Endothelial cell of umbilical vein (primary cell): Measurements from ENCODE around the gene A3GALT2. TPM values are rescaled to one million over a fixed set of nuclear protein-coding genes. Genes with fewer than 3 reads are reported as not detected.
A peak's percentile ranks its signal among the peaks of the same experiment; 100 is the strongest.

Experiments
- BruUV-seq: library from RNA; stranded (reverse); fragments of 400-500 nt; replicated peaks from 2 replicates; lab custom pipeline; 2021; lab: Mats Ljungman, UMichigan
- CTCF ChIA-PET: fragments of 300-600, 350-600 bp; sonication (Branson Sonifier 250); formaldehyde crosslinking; loops from one replicate; lab custom pipeline; 2021; ENCODE audit warnings: antibody characterized with exemption, inconsistent platforms; lab: Charles Lee
- POLR2A ChIA-PET: fragments of 300-600, 350-600 bp; sonication (Branson Sonifier 250); formaldehyde crosslinking; loops from one replicate; lab custom pipeline; 2021; ENCODE audit warnings: antibody characterized with exemption, inconsistent platforms; lab: Charles Lee
- DNase-seq: peaks from one replicate; pipeline ENCODE4 v3.0.0-alpha.2; 2011; ENCODE audit warnings: low read depth, low spot score
- FAIRE-seq: peaks from 2 replicates; lab custom pipeline; 2011; peaks lifted over from hg19 to GRCh38; lab: Jason Lieb, UNC
- H2AFZ ChIP-seq: 2 replicates; pipeline ENCODE4 v1.6.0; 2012; ENCODE audit warnings: low read depth, low read length, control low read depth, inconsistent platforms
- H3K27ac ChIP-seq: 2 replicates; pipeline ENCODE4 v1.5.1; 2011; ENCODE audit warnings: low read depth, mild to moderate bottlenecking, control low read depth, low read length, moderate library complexity; ENCODE audit not compliant: insufficient read depth
- H3K27me3 ChIP-seq, 2 experiments: 2 replicates each; pipeline versions ENCODE4 v1.6.0 to v1.6.1; 2011; ENCODE audit warnings: low read length in 2 of 2, mixed read lengths in 1 of 2; ENCODE audit not compliant: control insufficient read depth in 2 of 2, insufficient read depth in 2 of 2
- H3K36me3 ChIP-seq, 2 experiments: 2 replicates in 1 of 2; 3 replicates in 1 of 2; pipeline ENCODE4 v1.5.1; 2011; ENCODE audit warnings: low read length in 2 of 2, mild to moderate bottlenecking in 1 of 2, moderate library complexity in 1 of 2; ENCODE audit not compliant: control insufficient read depth in 2 of 2, insufficient read depth in 2 of 2; ENCODE audit errors: extremely low read depth in 1 of 2
- H3K4me1 ChIP-seq: 3 replicates; pipeline ENCODE4 v1.5.1; 2011; ENCODE audit warnings: mild to moderate bottlenecking, low read length; ENCODE audit not compliant: control insufficient read depth, insufficient read depth; ENCODE audit errors: extremely low read depth
- H3K4me2 ChIP-seq: 2 replicates; pipeline ENCODE4 v1.6.1; 2011; ENCODE audit warnings: low read length, control low read depth, mixed read lengths; ENCODE audit not compliant: insufficient read depth
- H3K4me3 ChIP-seq, 3 experiments: fragments of 200-600 bp in 1 of 3; sonication (generic), shearing (Covaris generic) in 1 of 3; replicated peaks in 1 of 3; 2 replicates each; pipeline ENCODE4 v1.5.1; 2011 to 2016; ENCODE audit warnings: control low read depth in 3 of 3, low read length in 3 of 3, mild to moderate bottlenecking in 2 of 3, inconsistent platforms in 1 of 3, low read depth in 1 of 3, moderate library complexity in 1 of 3; ENCODE audit not compliant: insufficient read depth in 1 of 3
- H3K79me2 ChIP-seq: 2 replicates; pipeline ENCODE4 v1.6.0; 2012; ENCODE audit warnings: low read length, inconsistent platforms; ENCODE audit not compliant: control insufficient read depth, insufficient read depth
- H3K9ac ChIP-seq: replicated peaks from 2 replicates; pipeline ENCODE3; 2011; ENCODE audit warnings: low read length, control low read depth; ENCODE audit not compliant: insufficient read depth; ENCODE audit errors: extremely low read depth
- H3K9me1 ChIP-seq: replicated peaks from 3 replicates; pipeline ENCODE4 v1.6.0; 2011; ENCODE audit warnings: mild to moderate bottlenecking, low read length; ENCODE audit not compliant: control insufficient read depth, insufficient read depth; ENCODE audit errors: extremely low read depth
- H3K9me3 ChIP-seq: replicated peaks from 2 replicates; pipeline ENCODE4 v1.5.1; 2012; ENCODE audit warnings: low read length, inconsistent platforms; ENCODE audit not compliant: control insufficient read depth, insufficient read depth
- H4K20me1 ChIP-seq: replicated peaks from 2 replicates; pipeline ENCODE3; 2011; ENCODE audit warnings: mild to moderate bottlenecking, low read length; ENCODE audit not compliant: control insufficient read depth, insufficient read depth; ENCODE audit errors: extremely low read depth
- EZH2 ChIP-seq: IDR thresholded peaks from 2 replicates; pipeline ENCODE4 v1.6.1; 2012; ENCODE audit warnings: borderline replicate concordance, low read depth, mild to moderate bottlenecking, moderate library complexity, low read length, inconsistent platforms; ENCODE audit not compliant: severe bottlenecking
- FOS ChIP-seq: IDR thresholded peaks from 2 replicates; pipeline ENCODE4 v1.6.1; 2011; ENCODE audit warnings: mild to moderate bottlenecking, low read length, moderate library complexity, borderline replicate concordance; ENCODE audit not compliant: insufficient read depth
- GATA2 ChIP-seq: IDR thresholded peaks from 2 replicates; pipeline ENCODE4 v1.7.0; 2011; ENCODE audit warnings: low read depth, mild to moderate bottlenecking, moderate library complexity, mixed read lengths, low read length; ENCODE audit not compliant: insufficient read length, insufficient read depth
- JUN ChIP-seq: IDR thresholded peaks from 2 replicates; pipeline ENCODE4 v1.6.1; 2011; ENCODE audit warnings: borderline replicate concordance, low read depth; ENCODE audit not compliant: insufficient read length, insufficient read depth
- MYC ChIP-seq: IDR thresholded peaks from one replicate; pipeline ENCODE4 v1.6.1; 2011; ENCODE audit warnings: mild to moderate bottlenecking, low read depth, low read length
- POLR2A ChIP-seq: IDR thresholded peaks from 2 replicates; pipeline ENCODE4 v1.6.1; 2012; ENCODE audit warnings: low read depth, mild to moderate bottlenecking, control low read depth, low read length
- POLR2AphosphoS5 ChIP-seq: IDR thresholded peaks from 2 replicates; pipeline ENCODE4 v1.6.1; 2012; ENCODE audit warnings: low read depth, mild to moderate bottlenecking, control low read depth, low read length, moderate library complexity; ENCODE audit not compliant: insufficient read depth
- dilution Hi-C: fragments of 300-500 bp; cut with MboI; formaldehyde crosslinking; loops from one replicate; pipeline ENCODE4 v1.15.0; 2019; ENCODE audit warnings: low sequenced_read_pairs; ENCODE audit not compliant: extremely low pct_ligation_motif_present
- intact Hi-C: fragments of 100-400 bp; cut with micrococcal nuclease; formaldehyde crosslinking; loops from one replicate; pipeline ENCODE4 v1.10.0; 2022
- polyA plus RNA-seq, 4 experiments: library from polyadenylated mRNA; depleted of rRNA in 3 of 4; stranded (reverse) in 3 of 4; unstranded in 1 of 4; fragments of >200 nt; gene quantifications; 2 replicates each; pipeline versions ENCODE4 v1.2.1 to v1.2.3, GENCODE V29; 2011 to 2012; ENCODE audit warnings: missing spikeins in 1 of 4
- total RNA-seq: library from RNA; stranded (reverse); gene quantifications from 2 replicates; pipeline ENCODE4 v1.2.3, GENCODE V29; 2021
- TF ChIP-seq, protein P1 (sequence below): IDR thresholded peaks from 2 replicates; pipeline ENCODE4 v1.6.1; 2011; ENCODE audit not compliant: insufficient read depth, insufficient read length
- TF ChIP-seq, protein P2 (sequence below), 2 donors: IDR thresholded peaks; 1 replicate in 1 of 2; 2 replicates in 1 of 2; pipeline ENCODE4 v1.5.1; 2011; ENCODE audit warnings: low read length in 2 of 2, mild to moderate bottlenecking in 2 of 2, moderate library complexity in 2 of 2, control low read depth in 1 of 2, inconsistent platforms in 1 of 2, low read depth in 1 of 2; ENCODE audit not compliant: insufficient read depth in 1 of 2; ENCODE audit errors: extremely low read depth in 1 of 2

A3GALT2 gene
- total and polyA plus RNA-seq, 2 donors (not counting 3 experiments of a cell fraction or from before 2014, with no cell fraction given): not detected

DNA sequence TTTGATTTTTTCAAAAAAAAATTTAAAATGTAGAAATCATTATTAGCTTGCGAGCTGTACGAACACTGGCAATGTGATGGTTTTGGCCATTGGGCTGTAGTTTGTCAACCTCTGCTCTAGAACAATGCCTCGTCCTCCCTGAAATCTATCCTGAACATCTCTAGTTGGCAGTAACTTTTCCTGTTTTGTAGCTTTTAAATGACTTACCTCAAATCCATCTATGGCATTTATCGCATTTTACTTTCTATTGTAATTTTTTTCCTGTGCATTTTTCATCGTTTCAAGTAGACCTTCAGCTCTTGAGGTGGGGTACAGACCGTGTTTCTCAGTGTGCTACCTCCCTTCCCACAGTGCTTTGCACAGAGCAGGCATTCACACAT is 30.4 kb upstream of the A3GALT2 start:
- H3K79me2 ChIP-seq: peaks cover 31% of the 10 kb centered on the region
- no peaks in the 10 kb centered on the region for H3K36me3 ChIP-seq
- H3K9me1 ChIP-seq: no peaks in the 10 kb centered on the region
- no peaks in the 10 kb centered on the region for H4K20me1 ChIP-seq
- intact Hi-C loops: no loop called here
- no peak for TF ChIP-seq GATA2
- no peak overlapping the region for H2AFZ ChIP-seq
- H3K27me3 ChIP-seq: no peaks in the 10 kb centered on the region
- no peak overlapping the region for H3K4me2 ChIP-seq
- FAIRE-seq (no peak), DNase-seq (no peak)
- ChIA-PET POLR2A (no interaction called here), CTCF (interaction anchor here (0.7 to 2.0 kb wide), 11 partner anchors 8 to 261 kb away, joined by 3 to 9 read pairs (median 3); no protein-coding TSS in a partner anchor)
- BruUV-seq: no TSS peak
- H3K9ac ChIP-seq: no peak overlapping the region
- dilution Hi-C loops: no loop called here
- no peaks in the 10 kb centered on the region for H3K9me3 ChIP-seq
- no peak overlapping the region for H3K27ac ChIP-seq
- no peak overlapping the region for H3K4me3 ChIP-seq
- H3K4me1 ChIP-seq: peaks cover 22% of the 10 kb centered on the region

DNA sequence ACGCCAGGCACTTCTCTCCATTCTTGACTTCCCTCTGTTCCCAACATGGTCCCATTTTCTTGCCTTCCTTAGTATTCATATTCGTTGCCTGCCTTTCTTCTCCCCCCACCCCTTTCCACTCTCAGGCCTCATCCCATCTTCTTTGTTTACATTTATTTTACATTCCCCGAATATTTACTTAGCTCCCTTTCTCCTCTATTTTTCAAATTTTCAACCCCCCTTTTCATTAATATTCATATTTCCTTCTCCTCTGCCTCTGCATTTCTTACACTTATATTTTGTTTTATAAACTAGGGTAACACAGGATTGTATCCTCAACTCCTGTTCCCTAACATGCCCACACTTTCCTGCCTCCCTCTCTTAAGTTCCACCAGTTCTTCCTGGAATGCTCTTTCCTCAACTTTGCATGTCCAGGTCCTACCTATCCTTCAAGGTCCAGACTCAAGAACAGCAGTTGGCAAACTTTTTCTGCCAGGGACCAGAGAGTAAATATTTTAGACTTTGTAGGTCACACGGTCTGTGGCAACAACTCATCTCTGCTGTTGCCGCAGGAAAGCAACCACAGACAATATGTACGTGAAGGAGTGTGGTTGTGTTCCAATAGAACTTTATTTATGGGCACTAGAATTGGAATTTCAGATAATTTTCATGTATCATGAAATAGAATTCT is 29.8 kb upstream of the A3GALT2 start:
- FAIRE-seq: no peak
- POLR2A ChIA-PET: interaction anchor here (1.2 kb wide), 1 partner anchor 12 kb away, joined by 7 read pairs; no protein-coding TSS in a partner anchor
- no peaks in the 10 kb centered on the region for H3K27me3 ChIP-seq
- H3K9me1 ChIP-seq: no peaks in the 10 kb centered on the region
- CTCF ChIA-PET: interaction anchor here (1.0 to 2.0 kb wide), 9 partner anchors 9 to 262 kb away, joined by 3 to 9 read pairs (median 4); no protein-coding TSS in a partner anchor
- peak overlapping the region in 1 of 3 experiments; percentile 34 for H3K4me3 ChIP-seq
- TF ChIP-seq MYC: no peak
- no peak for TF ChIP-seq FOS
- TF ChIP-seq POLR2A: no peak
- no peak for TF ChIP-seq POLR2AphosphoS5
- TF ChIP-seq, protein P1, sequence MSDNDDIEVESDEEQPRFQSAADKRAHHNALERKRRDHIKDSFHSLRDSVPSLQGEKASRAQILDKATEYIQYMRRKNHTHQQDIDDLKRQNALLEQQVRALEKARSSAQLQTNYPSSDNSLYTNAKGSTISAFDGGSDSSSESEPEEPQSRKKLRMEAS: no peak
- TF ChIP-seq GATA2: no peak
- TF ChIP-seq EZH2: no peak
- TF ChIP-seq, protein P2, sequence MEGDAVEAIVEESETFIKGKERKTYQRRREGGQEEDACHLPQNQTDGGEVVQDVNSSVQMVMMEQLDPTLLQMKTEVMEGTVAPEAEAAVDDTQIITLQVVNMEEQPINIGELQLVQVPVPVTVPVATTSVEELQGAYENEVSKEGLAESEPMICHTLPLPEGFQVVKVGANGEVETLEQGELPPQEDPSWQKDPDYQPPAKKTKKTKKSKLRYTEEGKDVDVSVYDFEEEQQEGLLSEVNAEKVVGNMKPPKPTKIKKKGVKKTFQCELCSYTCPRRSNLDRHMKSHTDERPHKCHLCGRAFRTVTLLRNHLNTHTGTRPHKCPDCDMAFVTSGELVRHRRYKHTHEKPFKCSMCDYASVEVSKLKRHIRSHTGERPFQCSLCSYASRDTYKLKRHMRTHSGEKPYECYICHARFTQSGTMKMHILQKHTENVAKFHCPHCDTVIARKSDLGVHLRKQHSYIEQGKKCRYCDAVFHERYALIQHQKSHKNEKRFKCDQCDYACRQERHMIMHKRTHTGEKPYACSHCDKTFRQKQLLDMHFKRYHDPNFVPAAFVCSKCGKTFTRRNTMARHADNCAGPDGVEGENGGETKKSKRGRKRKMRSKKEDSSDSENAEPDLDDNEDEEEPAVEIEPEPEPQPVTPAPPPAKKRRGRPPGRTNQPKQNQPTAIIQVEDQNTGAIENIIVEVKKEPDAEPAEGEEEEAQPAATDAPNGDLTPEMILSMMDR (IDR thresholded peaks at IDR 0.05; ENCODE audit: extremely low read depth in 1 of 2, insufficient read depth in 1 of 2, low read depth in 1 of 2, low read length in 2 of 2): no peak
- no peak for TF ChIP-seq JUN
- DNase-seq: no peak
- BruUV-seq: no TSS peak
- peaks cover 27% of the 10 kb centered on the region for H3K4me1 ChIP-seq
- H3K4me2 ChIP-seq: peak overlapping the region; percentile 32
- peaks cover 36% of the 10 kb centered on the region for H3K79me2 ChIP-seq
- no peak overlapping the region for H3K27ac ChIP-seq
- H2AFZ ChIP-seq: peak overlapping the region; percentile 56
- dilution Hi-C loops (no loop called here), intact Hi-C loops (no loop called here)
- H3K9me3 ChIP-seq: no peaks in the 10 kb centered on the region
- H3K9ac ChIP-seq: no peak overlapping the region
- no peaks in the 10 kb centered on the region for H3K36me3 ChIP-seq
- H4K20me1 ChIP-seq: no peaks in the 10 kb centered on the region
